Keratinocyte (primary cell): ENCODE data around the gene GRB10.
A peak's percentile ranks its signal among the peaks of the same experiment; 100 is the strongest.

ENCODE experiments used
- CTCF ChIP-seq, 3 experiments: IDR thresholded peaks in 1 of 3; conservative IDR thresholded peaks in 1 of 3; optimal IDR thresholded peaks in 1 of 3; 2 replicates in 2 of 3; 3 replicates in 1 of 3; pipeline versions ENCODE3 to v1.5.1; 2011; ENCODE audit warnings: low read length in 3 of 3, mild to moderate bottlenecking in 3 of 3, moderate library complexity in 2 of 3, control low read depth in 1 of 3, inconsistent platforms in 1 of 3; ENCODE audit not compliant: insufficient read depth in 2 of 3; ENCODE audit errors: extremely low read depth in 1 of 3
- EZH2 ChIP-seq: IDR thresholded peaks from one replicate; pipeline ENCODE4 v1.6.1; 2012; ENCODE audit warnings: inconsistent platforms, mild to moderate bottlenecking, low read length, moderate library complexity

- TF ChIP-seq CTCF (optimal IDR thresholded peaks at IDR 0.05 in 1 of 3, IDR thresholded peaks at IDR 0.05 in 1 of 3, conservative IDR thresholded peaks at IDR 0.05 in 1 of 3; ENCODE audit: extremely low read depth in 1 of 3, insufficient read depth in 2 of 3, low read length in 3 of 3) (peak; percentile 50 to 66 (median 55)), EZH2 (no peak)
These were observed 85.7 kb downstream of the GRB10 start for GRCh38 chr7:50696810-50697582.
